ENCODE data around the gene ATXN1. TPM values are rescaled to one million over a fixed set of nuclear protein-coding genes. Genes with fewer than 3 reads are reported as not detected.
A peak's percentile ranks its signal among the peaks of the same experiment; 100 is the strongest.

The ATXN1 gene
- total RNA-seq, 1 experiment from 2014 or later, result 5.6 TPM

GRCh38 chr6:16758163-16758975 is 2.9 kb downstream of the ATXN1 start:
- Histone ChIP-seq H2AK5ac (ENCODE audit: insufficient read length, low read length) (no peak overlapping the region), H3K18ac (ENCODE audit: insufficient read length, low read depth, low read length) (no peak overlapping the region), H4K91ac (ENCODE audit: insufficient read length, low read depth, low read length) (no peak overlapping the region), H3K9ac (ENCODE audit: extremely low read depth, insufficient read length, low read length) (no peak overlapping the region), H3K9me3 (ENCODE audit: control insufficient read depth, low read depth, low read length) (no peaks in the 10 kb centered on the region), H2BK120ac (ENCODE audit: low read depth, low read length, poor library complexity, severe bottlenecking) (no peak overlapping the region), H2BK12ac (ENCODE audit: insufficient read length, low read depth, low read length) (no peak overlapping the region), H3T11ph (ENCODE audit: low read length) (no peak overlapping the region), H3K79me2 (ENCODE audit: insufficient read depth, low read length) (no peaks in the 10 kb centered on the region), H2AFZ (ENCODE audit: low read length) (no peak overlapping the region), H3K23me2 (ENCODE audit: insufficient read length, low read depth, low read length, poor library complexity, severe bottlenecking) (peaks cover 21% of the 10 kb centered on the region), H3K14ac (ENCODE audit: insufficient read depth, low read length) (no peak overlapping the region), H2BK5ac (ENCODE audit: insufficient read length, low read length) (no peak overlapping the region), H3K4me2 (ENCODE audit: insufficient read depth, insufficient read length, low read length) (peak overlapping the region; percentile 83), H3K27me3 (ENCODE audit: insufficient read depth, low read length) (no peaks in the 10 kb centered on the region; the same call in 1 of the 2 replicates), H3K56ac (ENCODE audit: insufficient read length, low read depth, low read length) (no peak overlapping the region), H4K20me1 (ENCODE audit: control insufficient read depth, insufficient read depth, insufficient read length) (peaks cover 3% of the 10 kb centered on the region), H3K79me1 (ENCODE audit: insufficient read depth, low read depth, low read length, poor library complexity, severe bottlenecking) (no peaks in the 10 kb centered on the region), H4K8ac (replicated peaks; ENCODE audit: insufficient read length, low read depth, low read length) (no peak overlapping the region), H2BK20ac (ENCODE audit: low read depth, low read length, poor library complexity, severe bottlenecking) (no peak overlapping the region), H2BK15ac (ENCODE audit: low read depth, low read length) (no peak overlapping the region), H3K23ac (ENCODE audit: insufficient read length, low read depth, low read length) (no peak overlapping the region), H4K5ac (ENCODE audit: insufficient read length, low read depth, low read length) (no peak overlapping the region), H3K4me1 (ENCODE audit: insufficient read depth, low read length) (peaks cover 5% of the 10 kb centered on the region; the same call in 1 of the 2 replicates), H3K27ac (ENCODE audit: insufficient read length, low read depth, low read length) (no peak overlapping the region), H3K4ac (ENCODE audit: low read depth, low read length) (no peak overlapping the region)
- Mint-ChIP-seq H3K36me3 (ENCODE audit: insufficient read depth in 1 of 3, low read depth in 3 of 3) (no peaks in the 10 kb centered on the region), H3K9me3 (no peaks in the 10 kb centered on the region; a peak in 1 of 5 replicates), H3K27ac (peak overlapping the region in 1 of 3 experiments; percentile 36; a peak in 1 of 7 replicates), H3K4me3 (peak overlapping the region; percentile 83 to 93), H3K27me3 (ENCODE audit: low read depth) (peaks cover 22% of the 10 kb centered on the region), H3K4me1 (peaks cover 24 to 31% of the 10 kb centered on the region in 2 experiments)
- no peak for TF ChIP-seq CTCF (conservative IDR thresholded peaks at IDR 0.05)
- WGBS (ENCODE audit: extremely low coverage, insufficient read length, low lambda C conversion rate), result no CpG with 5 or more reads among the region's 9 CpGs
- no peak for DNase-seq
